GM12872 (cell line): Measurements from ENCODE around the gene RBM18.

ENCODE experiments used
- CTCF ChIP-seq: IDR thresholded peaks from 3 replicates; pipeline ENCODE4 v1.5.1; 2011; ENCODE audit warnings: low read depth, mild to moderate bottlenecking, low read length, moderate library complexity; ENCODE audit not compliant: insufficient read depth

Gene RBM18

GRCh38 chr9:122200960-122201595, 63.6 kb downstream of the RBM18 start:
- no peak for TF ChIP-seq CTCF

- no peak for TF ChIP-seq CTCF
Measured at GRCh38 chr9:122197882-122198281, 66.8 kb downstream of the RBM18 start.

GRCh38 chr9:122197426-122197825, 67.2 kb downstream of the RBM18 start:
- no peak for TF ChIP-seq CTCF

GRCh38 chr9:122195875-122196274, 68.8 kb downstream of the RBM18 start:
- TF ChIP-seq CTCF: no peak

GRCh38 chr9:122193651-122194050, 71.0 kb downstream of the RBM18 start:
- TF ChIP-seq CTCF: no peak

- no peak for TF ChIP-seq CTCF
Measured at GRCh38 chr9:122192914-122193525, 71.6 kb downstream of the RBM18 start.

- TF ChIP-seq CTCF: no peak
Measured at GRCh38 chr9:122192261-122192875, 72.3 kb downstream of the RBM18 start.
